ENCODE results near the gene CROCC2.

Gene CROCC2

DNA sequence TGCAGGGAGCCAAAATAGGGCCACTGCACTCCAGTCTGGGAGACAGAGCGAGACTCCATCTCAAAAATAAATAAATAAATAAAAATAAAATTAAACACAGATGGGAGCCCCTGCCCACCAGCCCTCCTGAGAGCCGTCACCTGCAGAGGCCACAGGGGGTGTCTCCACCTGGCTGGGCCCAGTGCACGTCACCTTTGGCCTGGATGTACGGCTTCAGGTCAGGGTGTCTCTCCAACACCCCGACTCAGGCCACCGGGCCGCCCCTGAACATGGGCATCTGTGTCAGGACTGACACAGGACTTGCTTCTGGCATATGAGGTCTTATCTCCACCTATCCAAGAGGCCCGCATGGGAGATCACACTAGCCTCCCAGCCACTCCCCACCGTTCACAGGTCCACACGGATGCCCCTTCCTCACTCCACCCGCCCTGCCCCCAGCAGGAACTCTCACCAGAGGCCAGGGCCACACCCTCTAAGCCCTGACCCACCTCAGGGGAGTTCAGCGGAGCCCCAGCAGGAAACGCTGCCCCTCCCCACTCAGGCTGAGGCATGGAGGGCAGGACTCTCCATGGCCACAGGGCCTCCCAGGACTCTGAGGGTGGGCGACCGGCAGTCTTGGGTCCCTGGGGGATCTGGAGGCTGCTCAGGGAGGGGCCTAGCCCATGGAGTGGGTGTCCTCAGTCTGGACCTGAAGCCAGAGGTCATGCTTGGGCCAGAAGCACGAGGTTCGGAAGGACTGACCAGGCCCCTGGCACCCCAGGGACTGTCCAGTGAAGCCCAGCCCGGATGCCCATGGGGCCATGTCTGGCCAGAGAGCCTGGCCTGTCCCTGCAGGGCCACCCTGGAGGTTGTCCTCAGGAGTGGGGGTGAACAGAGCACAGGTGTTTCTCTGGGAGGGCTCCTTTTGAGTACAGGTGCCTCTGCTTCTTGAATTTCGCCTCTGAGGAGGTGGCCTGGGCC is 1.6 kb upstream of the CROCC2 start:
- in situ Hi-C loops (cut with MboI; ENCODE audit: low sequenced_read_pairs), result no loop called here

DNA sequence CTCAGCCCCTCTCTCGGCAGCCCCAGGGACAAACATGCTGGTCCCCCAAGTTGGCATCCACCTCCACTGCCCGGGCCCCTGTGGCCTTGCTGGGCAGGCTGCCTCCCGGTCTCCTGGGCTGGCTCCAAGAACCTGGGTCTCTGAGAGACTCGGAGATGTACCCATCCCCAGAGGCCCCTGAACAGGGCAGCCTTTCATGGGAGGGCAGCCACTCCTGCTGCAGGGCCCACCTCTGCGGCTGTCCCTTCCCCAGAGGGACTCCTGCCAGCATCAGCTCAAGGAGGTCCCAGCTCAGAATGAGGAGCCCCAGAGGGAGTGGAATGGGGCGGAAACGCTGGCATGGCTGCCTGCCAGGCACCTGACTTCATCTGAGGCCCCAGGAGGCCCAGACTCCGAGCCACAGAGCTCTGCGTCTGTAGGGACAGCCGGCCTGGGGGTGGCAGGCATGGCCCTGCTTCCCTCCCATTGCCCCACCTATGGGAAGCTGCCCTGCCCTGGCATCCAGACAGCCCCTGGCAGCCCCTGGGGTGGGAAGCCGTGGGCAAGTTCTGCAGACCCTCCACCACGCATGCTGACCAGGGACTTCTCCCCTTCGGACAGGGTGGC is 857 bp upstream of the CROCC2 start:
- in situ Hi-C loops (cut with MboI; ENCODE audit: low sequenced_read_pairs), result no loop called here

DNA sequence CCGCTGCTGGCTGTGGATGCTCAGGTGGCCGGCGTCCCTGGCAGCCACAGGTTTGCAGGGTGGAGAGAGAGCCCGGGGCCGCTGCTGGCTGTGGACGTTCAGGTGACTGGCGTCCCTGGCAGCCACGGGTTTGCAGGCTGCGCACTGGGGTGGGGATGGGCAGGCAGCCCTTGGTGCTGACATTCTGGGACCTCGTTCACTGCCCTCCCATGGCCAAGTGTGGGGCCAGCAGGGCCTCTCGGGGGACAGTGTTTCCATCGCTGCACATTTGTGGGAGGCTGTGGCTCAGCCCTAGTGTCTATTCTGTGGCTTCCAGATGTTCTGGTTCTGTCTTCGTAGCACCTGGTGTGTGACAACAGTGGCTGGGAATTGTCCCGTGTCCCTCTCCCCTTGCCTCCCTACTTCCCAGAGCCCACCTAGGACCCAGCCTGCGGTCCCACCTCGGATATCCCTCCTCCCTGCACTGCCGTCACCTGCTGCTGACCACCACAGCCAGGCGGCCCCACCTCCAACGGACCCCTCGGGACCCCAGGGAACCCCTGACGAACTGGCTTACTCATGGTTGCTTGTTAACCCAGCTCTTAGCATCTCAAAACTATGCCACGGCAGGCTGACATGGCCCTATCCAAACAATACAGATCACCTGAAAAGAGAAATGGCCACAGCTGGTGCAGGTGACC is 915 bp downstream of the CROCC2 start:
- in situ Hi-C loops (cut with MboI; ENCODE audit: low sequenced_read_pairs), result no loop called here

DNA sequence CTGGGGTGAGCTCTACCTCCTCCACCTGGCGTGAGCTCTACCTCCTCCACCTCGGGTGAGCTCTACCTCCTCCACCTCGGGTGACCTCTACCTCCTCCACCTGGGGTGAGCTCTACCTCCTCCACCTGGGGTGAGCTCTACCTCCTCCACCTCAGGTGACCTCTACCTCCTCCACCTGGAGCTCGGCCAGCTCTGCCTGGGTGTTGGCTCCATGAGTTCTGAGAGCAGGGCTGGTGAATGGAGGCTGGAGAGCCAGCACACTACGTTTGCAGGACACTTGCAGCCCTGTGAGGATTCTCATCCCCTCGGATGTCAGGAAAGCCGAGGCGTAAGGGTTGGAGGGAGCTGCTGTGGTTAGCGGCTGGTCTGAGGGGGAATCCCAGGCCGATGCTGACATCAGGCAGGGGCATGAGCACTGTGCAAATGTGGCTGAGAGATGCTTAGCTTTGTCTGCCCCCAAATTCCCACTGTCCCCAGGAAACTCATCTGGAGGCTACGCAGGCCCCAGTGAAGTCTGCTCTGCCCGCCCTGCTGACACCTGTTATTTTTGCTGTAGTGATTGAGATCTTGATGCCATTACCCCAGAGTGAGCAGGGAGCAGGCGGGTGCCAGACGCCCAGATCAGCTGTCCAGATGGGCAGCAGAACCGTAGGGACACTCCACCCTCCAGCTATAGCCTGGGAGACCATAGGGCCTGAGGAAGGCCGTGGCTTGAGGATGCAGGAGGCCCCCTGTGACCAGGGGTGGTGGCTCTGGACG is 3.3 kb downstream of the CROCC2 start:
- in situ Hi-C loops (cut with MboI; ENCODE audit: low sequenced_read_pairs), result no loop called here

DNA sequence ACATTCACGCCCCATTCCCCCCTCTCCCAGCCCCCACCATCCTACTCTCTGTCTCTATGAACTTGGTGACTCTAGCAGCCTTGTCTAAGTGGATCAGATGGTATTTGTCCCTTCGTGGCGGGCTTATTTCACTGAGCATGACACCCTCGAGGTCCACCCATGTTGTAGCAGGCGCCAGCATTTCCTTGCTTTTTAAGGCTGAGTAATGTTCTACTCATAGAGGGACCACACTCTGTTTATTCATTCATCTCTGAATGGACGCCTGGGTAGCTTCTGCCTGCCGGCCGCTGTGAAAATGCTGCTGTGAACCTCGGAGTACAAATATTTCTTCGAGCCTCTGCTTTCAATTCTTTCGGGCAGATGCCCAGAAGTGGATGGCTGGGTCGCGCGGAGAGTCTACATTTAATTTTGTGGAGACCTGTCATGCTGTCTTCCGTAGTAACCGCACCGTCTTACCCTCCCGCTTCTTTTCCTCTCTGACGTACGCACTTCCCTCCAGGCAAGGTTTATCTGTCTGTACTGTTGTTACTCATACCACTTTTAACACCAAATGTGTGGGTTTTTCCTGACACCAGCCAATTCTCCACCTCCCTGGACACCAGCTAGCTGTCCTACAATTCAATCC is 5.6 kb downstream of the CROCC2 start:
- in situ Hi-C loops (cut with MboI; ENCODE audit: low sequenced_read_pairs), result no loop called here

DNA sequence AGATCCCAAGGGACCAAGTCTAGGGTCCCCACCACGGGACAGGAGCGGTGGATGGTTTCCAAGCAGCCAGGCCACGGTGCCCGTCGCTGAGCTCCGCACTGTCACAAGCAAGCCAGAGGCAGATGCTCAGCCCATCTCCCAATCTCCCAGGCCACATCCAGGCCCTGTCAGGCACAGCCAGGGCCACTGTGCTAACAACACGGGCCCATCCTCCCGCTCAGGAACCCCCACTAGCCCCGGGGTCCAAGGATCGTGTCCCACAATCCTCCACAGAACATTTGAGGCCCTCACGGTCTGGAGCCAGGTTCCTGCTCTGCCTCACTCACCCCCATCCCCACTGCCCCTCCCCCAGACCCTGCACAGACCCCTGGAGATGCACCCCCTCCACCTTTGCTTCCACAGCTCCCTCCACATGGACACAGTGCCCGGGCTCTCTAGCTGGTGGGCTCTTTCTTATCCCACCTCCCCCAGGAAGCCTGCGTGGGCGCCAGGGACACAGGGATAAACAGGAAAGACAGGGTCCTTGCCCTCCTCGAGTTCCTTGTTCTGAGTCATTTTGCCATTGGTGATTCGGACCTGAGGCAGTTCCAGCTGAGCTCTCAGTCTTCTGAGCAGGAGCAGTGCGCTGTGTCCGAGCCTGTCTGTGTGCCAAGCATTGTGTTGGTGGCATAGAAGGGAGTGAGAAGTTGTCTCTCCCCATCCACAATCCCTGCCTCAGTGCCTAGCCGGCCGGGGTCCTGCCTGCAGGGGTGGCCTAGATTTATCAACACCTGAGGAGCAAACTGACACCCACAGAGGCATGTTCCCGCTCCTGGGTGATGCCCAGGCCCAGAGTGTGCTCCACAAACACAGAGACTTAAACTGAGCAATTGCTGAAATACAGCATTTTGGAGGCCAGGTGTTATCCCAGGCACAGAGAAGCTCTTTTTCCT is 7.0 kb downstream of the CROCC2 start:
- in situ Hi-C loops (cut with MboI; ENCODE audit: low sequenced_read_pairs), result no loop called here

DNA sequence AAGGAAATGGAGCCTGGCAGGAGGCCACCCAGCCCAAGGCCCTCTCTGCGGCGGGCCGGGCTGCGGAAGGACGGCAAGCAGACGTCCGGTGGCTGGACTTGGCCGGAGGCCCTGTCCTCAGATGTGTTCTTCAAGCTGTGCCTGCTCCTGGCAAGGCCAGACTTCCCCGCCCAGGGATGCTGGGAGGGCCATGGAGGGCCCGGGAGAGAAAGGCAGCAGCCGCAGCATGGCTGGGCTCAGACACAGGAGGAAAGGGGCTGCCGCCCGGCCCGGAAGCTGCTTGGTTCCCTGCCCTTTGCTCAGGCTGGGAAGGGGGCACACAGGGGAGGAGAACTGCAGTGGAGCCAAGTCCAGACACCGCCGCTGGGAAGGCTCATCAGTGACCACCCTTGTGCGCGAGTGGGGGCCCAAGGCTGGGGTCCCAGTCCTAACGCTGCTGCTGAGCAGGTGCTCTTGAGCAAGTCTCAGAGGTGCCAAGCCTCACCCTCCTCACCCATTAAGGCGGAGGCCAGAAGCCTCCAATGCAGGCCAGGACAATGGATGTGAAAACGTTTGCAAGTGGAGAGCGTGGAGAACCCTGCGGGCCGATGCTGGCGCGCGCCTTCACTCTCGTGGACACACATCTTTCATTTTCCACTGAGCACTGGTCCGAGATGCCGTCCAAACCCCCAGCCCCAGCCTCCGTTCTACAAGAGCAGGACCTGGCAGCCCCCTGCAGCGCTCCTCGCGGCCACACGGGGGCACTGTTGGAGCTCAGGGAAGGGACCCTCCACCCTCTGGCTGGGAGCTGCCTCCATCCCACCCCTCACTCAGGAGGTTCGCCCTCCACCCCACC is 7.9 kb downstream of the CROCC2 start:
- in situ Hi-C loops (cut with MboI; ENCODE audit: low sequenced_read_pairs), result no loop called here

DNA sequence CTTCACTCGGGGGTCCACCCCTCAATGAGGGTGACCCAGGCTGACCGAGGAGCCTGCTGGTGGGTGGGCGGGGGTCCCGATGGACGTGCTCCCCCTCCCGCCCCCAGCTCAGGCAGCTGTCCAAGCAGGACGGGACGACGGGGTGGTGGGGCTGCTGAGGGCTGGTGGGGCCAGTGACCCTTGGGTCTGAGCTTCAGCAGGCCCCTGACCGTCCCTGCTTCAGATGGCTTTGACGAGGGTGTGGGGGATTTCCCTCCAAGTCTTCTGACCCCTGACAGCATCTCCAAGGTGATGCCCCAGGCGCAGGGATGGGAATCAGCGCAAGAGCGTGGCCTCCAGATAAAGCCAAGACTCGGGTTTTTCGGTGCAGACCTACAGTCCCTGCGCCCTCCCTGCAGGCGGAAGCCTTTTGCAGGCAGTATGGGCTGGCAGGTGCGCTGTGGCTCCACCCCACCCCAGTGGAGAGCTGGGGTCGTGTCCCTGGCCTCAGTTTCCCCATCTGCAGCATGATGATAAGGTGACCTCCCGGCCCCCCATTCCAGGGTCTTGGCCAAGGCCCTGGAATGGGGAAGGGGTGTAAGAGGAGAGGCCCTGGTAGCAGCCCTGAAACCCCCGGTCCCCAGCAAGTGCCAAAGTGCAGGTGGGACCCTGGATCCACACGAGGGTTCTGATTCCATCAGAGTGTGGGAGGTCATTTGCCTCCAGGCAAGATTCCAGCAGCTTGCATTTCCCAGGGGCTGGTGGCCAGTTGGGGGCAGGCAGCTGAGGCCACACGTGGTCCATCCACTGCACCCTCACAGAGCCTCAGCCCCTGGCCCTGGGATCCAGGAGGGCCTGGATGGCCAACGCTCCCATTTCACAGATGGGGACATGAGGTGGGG is 8.7 kb downstream of the CROCC2 start:
- in situ Hi-C loops (cut with MboI; ENCODE audit: low sequenced_read_pairs), result no loop called here

DNA sequence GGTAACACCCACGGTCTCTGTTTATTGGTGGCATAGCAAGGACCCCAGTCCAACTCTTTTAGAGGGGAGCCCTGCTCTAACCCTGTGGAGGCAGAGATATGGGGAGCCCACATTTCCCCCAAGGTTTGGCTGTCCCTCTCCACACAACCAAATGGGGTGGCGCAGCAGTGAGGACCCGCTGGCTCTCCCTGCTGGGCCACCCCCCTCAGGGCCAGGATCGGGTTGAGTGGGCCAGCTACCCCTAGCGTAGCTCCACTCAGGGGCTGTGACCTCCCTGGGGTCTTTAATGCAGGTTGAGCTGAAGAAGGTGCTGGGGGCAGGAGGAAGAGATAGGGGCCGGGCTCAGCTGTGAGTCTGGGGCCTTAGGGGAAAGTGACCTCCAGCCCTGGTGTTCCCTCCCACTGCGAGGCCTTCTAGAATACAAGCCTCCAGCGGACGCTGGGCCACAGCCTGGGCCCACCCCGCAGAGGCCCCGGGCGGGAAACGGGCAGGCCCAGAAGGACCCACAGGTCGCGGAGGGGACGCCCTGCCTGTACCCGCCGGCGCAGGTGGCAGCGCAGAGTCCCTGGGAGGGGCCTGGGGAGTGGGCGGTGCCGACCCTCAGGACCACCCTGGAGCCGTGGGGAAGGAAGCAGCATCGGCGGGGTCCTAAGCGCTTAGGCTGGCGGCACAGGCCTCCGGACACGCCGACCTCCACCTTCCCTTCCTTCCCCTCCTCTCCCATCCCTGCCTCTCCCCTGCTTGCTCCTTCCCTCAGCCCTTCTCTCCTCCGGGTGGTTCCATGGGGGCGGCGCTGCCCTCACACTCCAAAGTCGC is 9.6 kb downstream of the CROCC2 start:
- in situ Hi-C loops (cut with MboI; ENCODE audit: low sequenced_read_pairs), result no loop called here

DNA sequence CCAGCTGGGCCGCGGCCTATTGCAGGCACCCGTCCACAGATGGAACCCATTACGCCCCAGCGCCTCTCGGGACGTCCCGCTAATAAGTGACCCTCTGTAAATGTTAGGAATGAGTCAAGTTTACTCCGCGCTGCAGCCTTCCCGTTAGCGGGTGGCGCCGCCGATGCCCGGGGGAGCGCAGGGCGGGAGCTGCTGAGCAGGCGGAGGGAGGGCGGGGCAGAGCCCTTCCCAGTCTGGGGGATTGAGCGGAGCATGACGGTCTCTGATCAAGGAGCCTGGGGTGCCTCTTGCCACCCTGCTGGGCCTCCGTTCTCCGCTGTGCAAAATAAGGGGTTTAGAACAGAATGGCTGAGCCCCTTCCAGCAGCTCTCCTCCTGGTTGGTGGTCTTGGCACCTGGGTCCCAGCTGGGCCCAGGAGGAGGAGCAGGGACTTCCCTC is 10.5 kb downstream of the CROCC2 start:
- in situ Hi-C loops (cut with MboI; ENCODE audit: low sequenced_read_pairs), result no loop called here

DNA sequence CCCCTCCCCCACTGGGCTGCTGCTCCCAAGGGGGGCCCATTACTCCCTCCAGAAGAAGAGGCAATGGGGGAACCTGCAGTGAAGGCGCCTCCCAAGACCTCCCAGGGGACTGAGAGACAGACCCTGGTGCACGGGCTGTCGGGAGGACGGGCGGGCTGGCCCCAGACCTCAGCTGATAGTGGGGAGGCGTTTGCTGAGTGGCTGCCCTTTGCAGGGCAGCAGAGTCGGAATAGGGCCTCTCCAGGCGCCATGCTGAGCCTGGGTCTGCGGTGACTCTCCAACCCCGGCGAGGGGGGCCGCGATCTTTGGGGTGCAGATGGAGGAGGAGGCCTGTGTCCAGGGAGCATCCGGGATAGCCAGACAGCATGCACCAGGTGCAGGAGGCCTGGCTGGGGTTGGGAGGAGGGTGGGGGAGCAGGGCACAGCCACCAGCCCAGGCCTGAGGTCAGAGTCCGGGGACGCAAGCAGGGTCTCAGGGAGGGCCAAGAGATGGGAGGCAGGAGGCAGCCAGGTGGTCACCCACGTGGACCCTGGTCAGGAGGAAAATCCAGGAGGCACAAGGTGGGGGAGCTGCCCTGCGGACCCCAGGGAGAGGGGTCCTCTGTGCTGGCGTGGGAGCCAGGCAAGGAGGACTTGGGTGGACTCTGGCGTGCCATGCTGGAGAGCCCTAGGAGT is 11.0 kb downstream of the CROCC2 start:
- in situ Hi-C loops (cut with MboI; ENCODE audit: low sequenced_read_pairs), result no loop called here

DNA sequence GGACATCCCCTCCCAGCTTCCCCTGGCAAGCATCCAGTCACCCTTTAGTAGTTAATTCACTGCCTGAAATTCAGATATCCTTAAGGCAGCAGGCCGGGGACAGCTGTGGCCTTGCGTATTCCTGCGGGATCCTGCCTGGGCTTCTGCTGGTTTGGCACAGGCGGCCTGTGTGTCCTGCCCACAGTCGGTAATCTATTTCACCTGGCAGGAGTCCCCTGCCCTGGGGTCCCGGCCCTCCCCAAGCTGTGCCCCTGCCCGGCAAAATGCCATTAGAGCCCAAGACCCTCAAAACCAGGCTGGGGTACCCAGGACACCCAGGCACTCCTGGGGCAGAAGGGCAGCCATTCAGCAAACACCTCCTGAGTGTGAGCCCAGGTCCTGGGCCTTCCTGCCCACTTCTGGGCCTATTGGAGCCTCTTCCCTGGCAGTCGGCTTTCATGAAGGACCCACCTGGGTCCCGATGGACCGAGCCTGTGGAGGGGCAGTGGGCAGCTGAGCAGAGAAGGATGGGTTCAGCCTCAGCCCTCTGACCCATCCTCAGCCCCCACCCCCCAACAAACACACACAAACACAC is 11.6 kb downstream of the CROCC2 start:
- in situ Hi-C loops (cut with MboI; ENCODE audit: low sequenced_read_pairs), result no loop called here

DNA sequence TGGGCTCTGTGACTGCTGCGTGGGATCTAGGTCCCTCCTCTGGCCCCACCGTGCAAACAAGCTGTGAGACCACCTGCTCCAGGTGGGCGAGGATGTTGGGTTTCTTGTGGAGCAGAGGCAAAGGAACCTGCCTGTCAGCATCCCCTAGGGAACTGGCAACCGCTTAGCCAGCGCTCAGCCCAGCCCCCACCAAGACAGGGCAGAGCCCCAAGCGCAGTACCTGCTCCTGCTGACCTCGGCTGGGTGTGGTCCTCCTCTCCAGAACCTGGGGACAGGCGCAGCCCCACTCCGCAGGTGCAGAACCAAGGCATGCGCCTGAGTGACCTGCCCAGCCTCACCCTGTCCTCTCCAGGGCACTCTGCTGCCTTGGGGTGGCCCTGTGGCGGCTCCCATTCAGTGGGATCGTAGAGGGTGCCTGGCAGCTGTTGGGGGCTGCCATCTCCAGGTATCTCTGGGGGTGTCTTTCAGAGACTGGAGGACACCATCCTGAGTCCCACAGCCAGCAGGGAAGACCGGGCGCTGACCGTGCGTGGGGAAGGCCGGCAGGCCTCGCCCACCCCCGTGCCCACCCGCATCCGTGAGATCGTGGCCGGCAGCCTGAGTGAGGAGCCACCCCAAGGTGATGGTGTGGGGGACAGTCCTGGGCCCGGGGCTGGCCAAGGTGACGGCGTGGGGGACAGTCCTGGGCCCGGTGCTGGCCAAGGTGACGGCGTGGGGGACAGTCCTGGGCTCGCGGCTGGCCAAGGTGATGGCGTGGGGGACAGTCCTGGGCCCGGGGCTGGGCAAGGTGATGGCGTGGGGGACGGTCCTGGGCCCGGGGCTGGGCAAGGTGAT is 12.3 kb downstream of the CROCC2 start:
- in situ Hi-C loops (cut with MboI; ENCODE audit: low sequenced_read_pairs), result no loop called here

DNA sequence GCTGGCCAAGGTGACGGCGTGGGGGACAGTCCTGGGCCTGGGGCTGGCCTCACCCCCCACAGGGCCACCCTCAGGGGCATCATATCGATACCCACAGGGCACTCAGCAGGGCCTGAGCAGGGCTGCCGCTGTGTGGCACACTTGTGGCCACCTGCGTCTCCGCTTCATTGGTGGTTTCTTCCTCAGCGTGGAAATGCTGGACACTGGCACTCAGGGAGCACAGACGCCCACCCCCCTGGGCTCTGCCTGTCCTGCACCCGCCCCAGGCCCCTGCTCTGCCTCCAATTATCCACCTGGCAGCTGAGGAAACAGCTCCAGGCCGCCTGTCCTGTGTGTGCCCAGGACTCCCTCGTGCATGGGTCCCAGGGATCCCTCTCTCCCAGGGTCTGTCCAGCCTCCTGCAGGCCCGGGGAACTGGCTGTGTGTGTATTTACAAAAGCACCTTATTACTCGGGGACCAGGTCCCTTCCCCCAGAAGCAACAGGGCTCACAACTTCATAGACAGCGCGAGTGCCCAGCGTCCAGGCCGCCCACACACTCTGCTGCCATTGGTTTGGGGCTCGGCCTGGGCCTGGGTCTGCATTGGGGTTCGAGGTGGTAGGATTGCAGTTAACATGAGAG is 13.1 kb downstream of the CROCC2 start:
- in situ Hi-C loops (cut with MboI; ENCODE audit: low sequenced_read_pairs), result no loop called here

Measured in hTERT RPE-1 (cell line).